Measurements from ENCODE around the gene CHMP1A. TPM values are rescaled to one million over a fixed set of nuclear protein-coding genes. Genes with fewer than 3 reads are reported as not detected.

The CHMP1A gene
- total RNA-seq, 1 experiment from 2014 or later, result 47.8 TPM

GRCh38 chr16:89629827-89630610 is 27.5 kb downstream of the CHMP1A start:
- DNase-seq (ENCODE audit: extremely low read depth, low read depth), result no peak

- DNase-seq (ENCODE audit: extremely low read depth, low read depth), result no peak
Measured at GRCh38 chr16:89624777-89625761, 32.4 kb downstream of the CHMP1A start.

- DNase-seq (ENCODE audit: extremely low read depth, low read depth), result no peak
Measured at GRCh38 chr16:89623511-89624261, 33.8 kb downstream of the CHMP1A start.

GRCh38 chr16:89621698-89622409 is 35.7 kb downstream of the CHMP1A start:
- DNase-seq (ENCODE audit: extremely low read depth, low read depth), result no peak

- no peak for DNase-seq (ENCODE audit: extremely low read depth, low read depth)
Measured at GRCh38 chr16:89621136-89621697, 36.3 kb downstream of the CHMP1A start.

GRCh38 chr16:89620406-89620841 is 37.1 kb downstream of the CHMP1A start:
- DNase-seq (ENCODE audit: extremely low read depth, low read depth), result no peak

- no peak for DNase-seq (ENCODE audit: extremely low read depth, low read depth)
Measured at GRCh38 chr16:89619840-89620239, 37.7 kb downstream of the CHMP1A start.

- DNase-seq (ENCODE audit: extremely low read depth, low read depth), result no peak
Measured at GRCh38 chr16:89618109-89618998, 39.2 kb downstream of the CHMP1A start.

GRCh38 chr16:89617036-89617435 is 40.5 kb downstream of the CHMP1A start:
- no peak for DNase-seq (ENCODE audit: extremely low read depth, low read depth)

- DNase-seq (ENCODE audit: extremely low read depth, low read depth), result no peak
Measured at GRCh38 chr16:89616623-89617022, 40.9 kb downstream of the CHMP1A start.

- DNase-seq (ENCODE audit: extremely low read depth, low read depth), result peak; percentile 34
Measured at GRCh38 chr16:89615596-89616090, 41.9 kb downstream of the CHMP1A start.

GRCh38 chr16:89615176-89615575 is 42.3 kb downstream of the CHMP1A start:
- DNase-seq (ENCODE audit: extremely low read depth, low read depth), result no peak

- no peak for DNase-seq (ENCODE audit: extremely low read depth, low read depth)
Measured at GRCh38 chr16:89613954-89614459, 43.5 kb downstream of the CHMP1A start.

- no peak for DNase-seq (ENCODE audit: extremely low read depth, low read depth)
Measured at GRCh38 chr16:89613231-89613953, 44.1 kb downstream of the CHMP1A start, which contains the start of gene DPEP1. Gene DPEP1, plus strand, starts transcription at chr16:89613642. Its CDS starts 16,769 bp downstream, at chr16:89630411.

- DNase-seq (ENCODE audit: extremely low read depth, low read depth), result no peak
Measured at GRCh38 chr16:89612415-89613166, 44.9 kb downstream of the CHMP1A start.

GRCh38 chr16:89610108-89610453 is 47.4 kb downstream of the CHMP1A start:
- DNase-seq (ENCODE audit: extremely low read depth, low read depth), result no peak
